ENCODE results near the gene ARHGEF1.

Gene ARHGEF1

DNA sequence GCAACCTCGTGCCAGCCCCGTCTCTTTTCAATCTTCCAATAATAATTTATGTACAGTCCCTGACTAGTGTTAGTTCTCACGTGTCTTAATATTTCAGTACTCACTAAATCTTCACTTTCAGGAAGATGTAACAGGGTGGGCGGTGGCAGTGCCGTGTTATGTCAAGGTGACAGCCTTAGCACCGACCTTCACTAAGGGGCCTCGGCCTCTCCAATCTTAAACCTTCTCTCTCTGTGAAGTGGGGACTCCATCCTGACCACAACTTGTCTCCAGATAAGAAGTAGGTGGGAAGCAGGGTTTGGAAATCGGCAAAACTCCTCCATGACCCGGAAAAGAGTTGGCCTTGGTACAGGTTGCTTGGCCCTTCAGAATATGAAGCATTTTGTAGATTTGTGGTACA lies 21.1 kb upstream of the ARHGEF1 start:
- peaks cover 42 to 48% of the 10 kb centered on the region in 2 donors for H3K36me3 ChIP-seq (ENCODE audit: control insufficient read depth in 1 of 2, insufficient read depth in 2 of 2, low read length in 2 of 2)
- H3K4me1 ChIP-seq (ENCODE audit: control insufficient read depth in 1 of 2, insufficient read depth in 2 of 2, low read length in 2 of 2), result peaks cover 49 to 60% of the 10 kb centered on the region in 2 donors
- peak overlapping the region; percentile 83 to 95 for H3K9ac ChIP-seq (ENCODE audit: low read depth in 1 of 2, low read length in 2 of 2)
- no peak overlapping the region for H3K27ac ChIP-seq (ENCODE audit: low read depth, low read length)
- no peaks in the 10 kb centered on the region for H3K27me3 ChIP-seq (ENCODE audit: control insufficient read depth in 1 of 2, insufficient read depth in 2 of 2, low read length in 2 of 2)
- H3K4me3 ChIP-seq (ENCODE audit: low read depth in 1 of 2, low read length in 2 of 2), result peak overlapping the region; percentile 90 to 96
- H3K9me3 ChIP-seq (ENCODE audit: control insufficient read depth in 1 of 2, low read length in 2 of 2), result no peaks in the 10 kb centered on the region

GRCh38 chr19:41862445-41862986 lies 20.5 kb upstream of the ARHGEF1 start:
- Histone ChIP-seq H3K9ac (ENCODE audit: low read depth in 1 of 2, low read length in 2 of 2) (peak overlapping the region; percentile 2 to 95), H3K4me3 (ENCODE audit: low read depth in 1 of 2, low read length in 2 of 2) (peak overlapping the region; percentile 16 to 96), H3K4me1 (ENCODE audit: control insufficient read depth in 1 of 2, insufficient read depth in 2 of 2, low read length in 2 of 2) (peaks cover 49 to 66% of the 10 kb centered on the region in 2 donors), H3K27ac (ENCODE audit: low read depth, low read length) (no peak overlapping the region), H3K36me3 (ENCODE audit: control insufficient read depth in 1 of 2, insufficient read depth in 2 of 2, low read length in 2 of 2) (peaks cover 42 to 48% of the 10 kb centered on the region in 2 donors), H3K9me3 (ENCODE audit: control insufficient read depth in 1 of 2, low read length in 2 of 2) (no peaks in the 10 kb centered on the region), H3K27me3 (ENCODE audit: control insufficient read depth in 1 of 2, insufficient read depth in 2 of 2, low read length in 2 of 2) (no peaks in the 10 kb centered on the region)

DNA sequence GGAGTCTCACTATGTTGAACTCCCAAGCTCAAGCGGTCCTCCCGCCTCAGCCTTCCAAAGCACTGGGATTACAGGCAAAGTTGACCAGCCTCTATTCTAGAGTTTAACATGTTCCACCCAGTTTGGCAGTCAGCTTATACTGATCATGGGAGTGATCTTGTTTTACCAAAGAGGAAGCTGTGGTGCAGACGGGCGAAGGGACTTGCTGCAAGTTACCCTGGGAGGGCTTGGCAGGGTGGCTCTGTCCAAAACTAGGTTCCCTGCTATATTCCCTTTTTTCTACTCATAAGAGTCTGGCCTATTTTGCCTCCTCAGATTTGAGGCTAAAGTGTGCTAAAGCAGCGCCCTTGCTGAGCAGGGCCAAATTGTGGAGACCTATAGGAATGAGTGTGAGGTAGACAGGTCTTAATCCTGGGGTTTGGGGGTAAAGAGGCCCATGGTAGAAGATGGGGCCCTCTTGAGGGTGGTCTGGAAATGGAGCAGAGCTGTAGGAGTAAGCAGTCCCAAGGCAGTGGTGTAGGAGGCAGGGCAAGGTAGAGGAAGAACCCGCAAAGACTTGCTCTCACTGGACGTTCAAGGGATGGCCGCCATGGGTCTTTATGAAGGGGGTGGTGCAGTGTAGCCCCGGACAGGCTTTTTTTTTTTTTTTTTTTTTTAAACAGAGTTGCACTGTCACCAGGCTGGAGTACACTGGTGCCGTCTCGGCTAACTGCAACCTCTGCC lies 19.6 kb upstream of the ARHGEF1 start:
- H3K4me1 ChIP-seq (ENCODE audit: control insufficient read depth in 1 of 2, insufficient read depth in 2 of 2, low read length in 2 of 2), result peaks cover 58 to 74% of the 10 kb centered on the region in 2 donors
- H3K9ac ChIP-seq (ENCODE audit: low read depth in 1 of 2, low read length in 2 of 2), result no peak overlapping the region

DNA sequence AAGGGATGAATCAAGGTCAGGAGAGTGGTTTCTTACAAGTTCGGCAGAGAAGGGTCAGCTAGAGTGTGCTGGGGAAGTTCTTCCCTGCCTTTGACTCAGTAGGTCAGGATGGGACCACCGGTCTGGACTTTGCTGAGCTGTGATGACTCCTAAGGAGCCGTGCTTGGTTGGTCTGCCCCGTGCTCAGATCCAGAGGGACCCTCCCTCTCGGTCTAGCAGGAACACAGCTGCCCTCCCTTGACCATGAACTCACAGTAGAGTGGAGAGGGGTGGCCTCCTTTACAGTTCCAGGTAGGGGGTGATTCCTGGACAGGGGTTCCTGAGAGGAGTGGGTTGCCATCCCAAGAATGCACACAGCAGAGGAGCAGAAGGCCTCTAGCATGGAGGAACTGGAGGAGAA lies 18.6 kb upstream of the ARHGEF1 start:
- no peak overlapping the region for H3K4me3 ChIP-seq (ENCODE audit: low read depth in 1 of 2, low read length in 2 of 2)
- peaks cover 68 to 79% of the 10 kb centered on the region in 2 donors for H3K4me1 ChIP-seq (ENCODE audit: control insufficient read depth in 1 of 2, insufficient read depth in 2 of 2, low read length in 2 of 2)
- H3K9me3 ChIP-seq (ENCODE audit: control insufficient read depth in 1 of 2, low read length in 2 of 2), result no peaks in the 10 kb centered on the region
- peaks cover 45 to 58% of the 10 kb centered on the region in 2 donors for H3K36me3 ChIP-seq (ENCODE audit: control insufficient read depth in 1 of 2, insufficient read depth in 2 of 2, low read length in 2 of 2)
- H3K27me3 ChIP-seq (ENCODE audit: control insufficient read depth in 1 of 2, insufficient read depth in 2 of 2, low read length in 2 of 2), result no peaks in the 10 kb centered on the region
- H3K27ac ChIP-seq (ENCODE audit: low read depth, low read length), result no peak overlapping the region
- H3K9ac ChIP-seq (ENCODE audit: low read depth in 1 of 2, low read length in 2 of 2), result no peak overlapping the region

More for the DNA sequence above, 19.6 kb upstream of the ARHGEF1 start:
- Histone ChIP-seq H3K9me3 (ENCODE audit: control insufficient read depth in 1 of 2, low read length in 2 of 2) (no peaks in the 10 kb centered on the region), H3K27ac (ENCODE audit: low read depth, low read length) (no peak overlapping the region), H3K36me3 (ENCODE audit: control insufficient read depth in 1 of 2, insufficient read depth in 2 of 2, low read length in 2 of 2) (peaks cover 42 to 48% of the 10 kb centered on the region in 2 donors), H3K4me3 (ENCODE audit: low read depth in 1 of 2, low read length in 2 of 2) (no peak overlapping the region), H3K27me3 (ENCODE audit: control insufficient read depth in 1 of 2, insufficient read depth in 2 of 2, low read length in 2 of 2) (no peaks in the 10 kb centered on the region)

DNA sequence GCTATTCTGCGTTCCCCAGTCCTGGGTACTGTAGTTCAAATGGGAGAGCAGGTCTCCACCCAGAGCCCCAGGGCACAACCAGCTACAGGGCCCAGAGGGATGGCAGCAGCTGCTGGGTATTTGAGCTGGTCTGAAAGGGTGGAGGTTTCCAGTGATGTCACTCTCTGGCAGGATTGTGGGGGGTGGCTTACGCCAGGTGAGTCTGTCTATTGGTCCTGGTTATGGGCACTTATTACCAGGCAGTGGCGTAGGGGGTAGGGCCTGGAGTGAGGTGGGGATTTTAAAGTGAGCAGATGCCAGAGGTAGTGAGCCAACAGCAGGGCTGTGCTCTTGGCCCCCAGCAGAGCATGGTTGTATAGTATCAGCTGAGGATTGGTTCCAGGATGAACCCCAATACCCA lies 16.7 kb upstream of the ARHGEF1 start:
- no peaks in the 10 kb centered on the region for H3K9me3 ChIP-seq (ENCODE audit: control insufficient read depth in 1 of 2, low read length in 2 of 2)
- peaks cover 51 to 64% of the 10 kb centered on the region in 2 donors for H3K36me3 ChIP-seq (ENCODE audit: control insufficient read depth in 1 of 2, insufficient read depth in 2 of 2, low read length in 2 of 2)
- peaks cover 77 to 85% of the 10 kb centered on the region in 2 donors for H3K4me1 ChIP-seq (ENCODE audit: control insufficient read depth in 1 of 2, insufficient read depth in 2 of 2, low read length in 2 of 2)
- no peak overlapping the region for H3K4me3 ChIP-seq (ENCODE audit: low read depth in 1 of 2, low read length in 2 of 2)
- no peak overlapping the region for H3K9ac ChIP-seq (ENCODE audit: low read depth in 1 of 2, low read length in 2 of 2)
- no peak overlapping the region for H3K27ac ChIP-seq (ENCODE audit: low read depth, low read length)
- H3K27me3 ChIP-seq (ENCODE audit: control insufficient read depth in 1 of 2, insufficient read depth in 2 of 2, low read length in 2 of 2), result no peaks in the 10 kb centered on the region

- peak overlapping the region; percentile 29 to 45 for H3K9ac ChIP-seq (ENCODE audit: low read depth in 1 of 2, low read length in 2 of 2)
- H3K27me3 ChIP-seq (ENCODE audit: control insufficient read depth in 1 of 2, insufficient read depth in 2 of 2, low read length in 2 of 2), result no peaks in the 10 kb centered on the region
- peaks cover 30 to 56% of the 10 kb centered on the region in 2 donors for H3K36me3 ChIP-seq (ENCODE audit: control insufficient read depth in 1 of 2, insufficient read depth in 2 of 2, low read length in 2 of 2)
- H3K4me3 ChIP-seq (ENCODE audit: low read depth in 1 of 2, low read length in 2 of 2), result peak overlapping the region; percentile 16 to 33
- H3K27ac ChIP-seq (ENCODE audit: low read depth, low read length), result peak overlapping the region; percentile 41
- no peaks in the 10 kb centered on the region for H3K9me3 ChIP-seq (ENCODE audit: control insufficient read depth in 1 of 2, low read length in 2 of 2)
- peaks cover 61 to 84% of the 10 kb centered on the region in 2 donors for H3K4me1 ChIP-seq (ENCODE audit: control insufficient read depth in 1 of 2, insufficient read depth in 2 of 2, low read length in 2 of 2)
Measured at GRCh38 chr19:41868120-41868988, 14.6 kb upstream of the ARHGEF1 start.

DNA sequence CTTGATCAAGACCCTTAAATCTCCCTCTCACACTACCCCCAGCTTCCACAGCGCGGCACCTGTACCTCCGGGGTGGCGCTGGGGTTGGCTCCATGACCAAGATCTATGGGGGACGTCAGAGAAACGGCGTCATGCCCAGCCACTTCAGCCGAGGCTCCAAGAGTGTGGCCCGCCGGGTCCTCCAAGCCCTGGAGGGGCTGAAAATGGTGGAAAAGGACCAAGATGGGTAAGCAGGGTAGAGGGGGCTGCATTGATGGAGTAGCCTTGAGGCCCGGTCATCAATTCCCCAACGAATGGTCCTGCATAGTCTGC lies 14.0 kb upstream of the ARHGEF1 start:
- no peak overlapping the region for H3K4me3 ChIP-seq (ENCODE audit: low read depth in 1 of 2, low read length in 2 of 2)
- H3K4me1 ChIP-seq (ENCODE audit: control insufficient read depth in 1 of 2, insufficient read depth in 2 of 2, low read length in 2 of 2), result peaks cover 60 to 82% of the 10 kb centered on the region in 2 donors
- peaks cover 28 to 52% of the 10 kb centered on the region in 2 donors for H3K36me3 ChIP-seq (ENCODE audit: control insufficient read depth in 1 of 2, insufficient read depth in 2 of 2, low read length in 2 of 2)
- no peaks in the 10 kb centered on the region for H3K9me3 ChIP-seq (ENCODE audit: control insufficient read depth in 1 of 2, low read length in 2 of 2)
- peak overlapping the region in 1 of 2 donors; percentile 15 for H3K9ac ChIP-seq (ENCODE audit: low read depth in 1 of 2, low read length in 2 of 2)
- no peak overlapping the region for H3K27ac ChIP-seq (ENCODE audit: low read depth, low read length)
- H3K27me3 ChIP-seq (ENCODE audit: control insufficient read depth in 1 of 2, insufficient read depth in 2 of 2, low read length in 2 of 2), result no peaks in the 10 kb centered on the region

- Histone ChIP-seq H3K4me3 (ENCODE audit: low read depth in 1 of 2, low read length in 2 of 2) (no peak overlapping the region), H3K9ac (ENCODE audit: low read depth in 1 of 2, low read length in 2 of 2) (no peak overlapping the region), H3K36me3 (ENCODE audit: control insufficient read depth in 1 of 2, insufficient read depth in 2 of 2, low read length in 2 of 2) (peaks cover 23 to 47% of the 10 kb centered on the region in 2 donors), H3K27me3 (ENCODE audit: control insufficient read depth in 1 of 2, insufficient read depth in 2 of 2, low read length in 2 of 2) (no peaks in the 10 kb centered on the region), H3K4me1 (ENCODE audit: control insufficient read depth in 1 of 2, insufficient read depth in 2 of 2, low read length in 2 of 2) (peaks cover 55 to 77% of the 10 kb centered on the region in 2 donors), H3K27ac (ENCODE audit: low read depth, low read length) (no peak overlapping the region), H3K9me3 (ENCODE audit: control insufficient read depth in 1 of 2, low read length in 2 of 2) (no peaks in the 10 kb centered on the region)
Measured at GRCh38 chr19:41869374-41869955, 13.5 kb upstream of the ARHGEF1 start.

DNA sequence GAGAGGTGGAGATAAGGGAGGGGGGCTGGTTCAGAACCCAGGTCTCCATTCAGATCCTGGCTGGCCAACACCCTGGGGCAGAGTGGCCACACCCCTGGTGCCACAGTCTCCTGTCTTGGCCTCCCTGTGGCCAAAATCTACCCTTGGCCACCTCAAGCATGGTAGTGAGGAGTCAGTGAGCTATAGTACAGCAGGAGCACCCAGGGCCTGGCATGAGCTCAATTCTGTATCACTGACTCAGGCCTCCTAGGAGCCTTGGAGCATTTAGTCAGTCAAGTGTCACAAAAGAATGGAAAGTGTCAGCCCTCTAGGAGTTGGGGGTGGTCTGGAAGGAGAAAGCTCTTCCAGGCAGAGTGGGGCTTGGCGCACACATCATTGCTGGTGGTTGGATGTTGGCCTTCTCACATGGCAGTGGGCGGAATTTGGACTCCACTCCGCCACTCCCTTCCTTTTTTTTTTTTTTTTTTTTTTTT lies 12.5 kb upstream of the ARHGEF1 start:
- H3K4me1 ChIP-seq (ENCODE audit: control insufficient read depth in 1 of 2, insufficient read depth in 2 of 2, low read length in 2 of 2), result peaks cover 46 to 68% of the 10 kb centered on the region in 2 donors
- peaks cover 16 to 37% of the 10 kb centered on the region in 2 donors for H3K36me3 ChIP-seq (ENCODE audit: control insufficient read depth in 1 of 2, insufficient read depth in 2 of 2, low read length in 2 of 2)
- no peak overlapping the region for H3K4me3 ChIP-seq (ENCODE audit: low read depth in 1 of 2, low read length in 2 of 2)
- H3K27me3 ChIP-seq (ENCODE audit: control insufficient read depth in 1 of 2, insufficient read depth in 2 of 2, low read length in 2 of 2), result no peaks in the 10 kb centered on the region
- H3K27ac ChIP-seq (ENCODE audit: low read depth, low read length), result peak overlapping the region; percentile 15
- H3K9ac ChIP-seq (ENCODE audit: low read depth in 1 of 2, low read length in 2 of 2), result no peak overlapping the region
- H3K9me3 ChIP-seq (ENCODE audit: control insufficient read depth in 1 of 2, low read length in 2 of 2), result no peaks in the 10 kb centered on the region
